ENCODE measurements around the gene BRI3. TPM values are rescaled to one million over a fixed set of nuclear protein-coding genes. Genes with fewer than 3 reads are reported as not detected.
A peak's percentile ranks its signal among the peaks of the same experiment; 100 is the strongest.

Gene BRI3
- total RNA-seq, 1 experiment from 2014 or later = 102 TPM

DNA sequence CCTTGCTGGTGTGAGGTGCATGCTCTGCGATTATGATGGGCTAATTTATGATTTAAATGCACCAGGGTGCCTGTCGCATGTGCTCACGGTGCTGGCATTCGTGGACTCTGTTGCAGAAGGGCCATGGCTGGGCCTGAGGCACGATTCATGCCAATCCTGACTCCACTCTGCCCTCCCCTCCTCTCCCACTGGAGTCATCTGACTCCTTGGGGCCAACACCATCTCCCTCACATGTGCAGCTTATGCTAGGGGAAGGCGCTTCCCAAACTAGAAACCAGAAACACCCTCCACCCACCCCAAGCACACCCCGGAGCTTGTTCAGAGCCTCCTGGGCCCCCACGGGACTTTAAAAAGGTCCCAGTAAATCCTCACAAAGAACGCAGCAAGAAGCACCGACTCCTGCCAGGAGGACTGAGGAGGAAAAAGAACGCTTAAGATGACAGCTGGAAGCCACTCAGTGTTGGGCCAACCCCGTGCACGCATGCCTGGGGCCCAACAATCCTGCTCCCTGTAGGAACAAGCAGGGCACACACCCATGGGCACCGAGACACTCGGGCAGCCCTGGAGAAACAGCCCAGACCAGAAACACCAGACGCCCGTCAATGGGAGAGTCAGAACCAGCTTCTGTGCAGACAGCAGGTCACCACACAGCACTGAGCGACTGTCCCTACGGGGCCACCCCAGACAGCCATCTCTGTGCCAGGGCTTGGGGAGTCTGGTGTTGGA, 14.1 kb downstream of the BRI3 start:
- Histone ChIP-seq H3K4me1 (ENCODE audit: control insufficient read depth in 1 of 2, insufficient read depth in 2 of 2, low read length in 2 of 2) (peaks cover 0 to 12% of the 10 kb centered on the region in 2 experiments; a peak in 2 of 4 replicates), H3K4me2 (ENCODE audit: low read length) (no peak overlapping the region), H4K20me1 (ENCODE audit: insufficient read depth) (no peaks in the 10 kb centered on the region), H3K4me3 (replicated peaks in 1 of 2; ENCODE audit: low read depth in 1 of 2, low read length in 2 of 2) (no peak overlapping the region), H2AFZ (ENCODE audit: low read depth, low read length, poor library complexity, severe bottlenecking) (no peak overlapping the region), H3K9me3 (ENCODE audit: control insufficient read depth in 1 of 2, insufficient read depth in 1 of 2, low read depth in 1 of 2, low read length in 2 of 2) (no peaks in the 10 kb centered on the region), H3K9me2 (ENCODE audit: insufficient read depth) (no peaks in the 10 kb centered on the region), H3K27ac (ENCODE audit: low read depth, low read length) (0 out of 2 replicates have a peak overlapping the region, but pooled peaks have one; percentile 18), H3K79me2 (ENCODE audit: insufficient read depth, low read length) (peaks cover 42% of the 10 kb centered on the region), H3K36me3 (ENCODE audit: control insufficient read depth in 1 of 2, insufficient read depth in 2 of 2, low read length in 2 of 2) (peaks cover 10 to 32% of the 10 kb centered on the region in 2 experiments; a peak in 3 of 4 replicates), H3K27me3 (ENCODE audit: insufficient read depth, low read length) (no peaks in the 10 kb centered on the region), H3K9ac (ENCODE audit: low read length) (no peak overlapping the region)
- TF ChIP-seq POLR2AphosphoS5 (IDR thresholded peaks at IDR 0.05; ENCODE audit: low read depth, low read length) (no peak), ZNF274 (IDR thresholded peaks at IDR 0.05; ENCODE audit: low read depth, low read length) (no peak), YY1 (IDR thresholded peaks at IDR 0.05; ENCODE audit: extremely low read depth, insufficient replicate concordance, low read depth, low read length) (no peak), RAD21 (IDR thresholded peaks at IDR 0.05; ENCODE audit: low read depth) (no peak), CEBPB (IDR thresholded peaks at IDR 0.05; ENCODE audit: low read depth) (no peak), ELF1 (IDR thresholded peaks at IDR 0.05; ENCODE audit: borderline replicate concordance, low read depth) (no peak), EZH2 (IDR thresholded peaks at IDR 0.05) (no peak)
- ATAC-seq = no peak
- intact Hi-C loops (cut with micrococcal nuclease) = loop anchor here (2.0 kb wide), 3 partner anchors 123 to 541 kb away; no protein-coding TSS in a partner anchor
- no peak for DNase-seq (ENCODE audit: low read depth, low spot score)
- CTCF ChIA-PET = no interaction called here
- RAD21 ChIA-PET (ENCODE audit: low non-redundant PET in 1 of 2, low total read pairs in 2 of 2, uncharacterized antibody in 2 of 2, unreplicated experiment in 2 of 2) = interaction anchor here (1.2 to 1.6 kb wide), 2 partner anchors 105 to 106 kb away, joined by 3 to 4 read pairs; partner anchors contain the start of gene BAIAP2L1 (in 1 of the 2)
- no TSS peak for BruUV-seq (replicated peaks)
- POLR2A ChIA-PET = no interaction called here

DNA sequence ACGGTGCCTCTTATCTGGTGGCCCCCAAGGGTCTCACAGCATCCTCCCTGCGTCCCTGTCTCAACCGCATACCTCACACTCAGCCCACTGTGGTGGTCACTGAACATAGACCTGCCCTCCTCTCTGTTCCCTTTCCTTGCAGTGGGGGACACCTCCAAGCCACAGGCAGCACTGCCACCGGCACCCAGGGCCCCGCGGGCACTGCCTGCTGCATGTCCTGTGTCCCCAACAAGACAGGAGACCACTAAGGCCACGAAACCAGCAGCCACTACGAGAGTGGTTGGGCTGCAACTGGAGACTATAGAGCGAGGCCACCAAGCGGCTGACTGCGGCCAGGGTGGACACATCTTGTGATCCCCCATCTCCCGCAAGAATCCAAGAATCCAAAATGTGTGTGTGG, 15.3 kb downstream of the BRI3 start:
- Histone ChIP-seq H3K4me1 (ENCODE audit: control insufficient read depth in 1 of 2, insufficient read depth in 2 of 2, low read length in 2 of 2) (peaks cover 0 to 12% of the 10 kb centered on the region in 2 experiments; a peak in 2 of 4 replicates), H4K20me1 (ENCODE audit: insufficient read depth) (no peaks in the 10 kb centered on the region), H3K79me2 (ENCODE audit: insufficient read depth, low read length) (peaks cover 30% of the 10 kb centered on the region; the same call in 1 of the 2 replicates), H3K4me2 (ENCODE audit: low read length) (no peak overlapping the region), H3K9me2 (ENCODE audit: insufficient read depth) (no peaks in the 10 kb centered on the region), H2AFZ (ENCODE audit: low read depth, low read length, poor library complexity, severe bottlenecking) (no peak overlapping the region), H3K4me3 (replicated peaks in 1 of 2; ENCODE audit: low read depth in 1 of 2, low read length in 2 of 2) (no peak overlapping the region), H3K9me3 (ENCODE audit: control insufficient read depth in 1 of 2, insufficient read depth in 1 of 2, low read depth in 1 of 2, low read length in 2 of 2) (no peaks in the 10 kb centered on the region), H3K27me3 (ENCODE audit: insufficient read depth, low read length) (no peaks in the 10 kb centered on the region), H3K9ac (ENCODE audit: low read length) (no peak overlapping the region), H3K36me3 (ENCODE audit: control insufficient read depth in 1 of 2, insufficient read depth in 2 of 2, low read length in 2 of 2) (peaks cover 10 to 27% of the 10 kb centered on the region in 2 experiments; a peak in 3 of 4 replicates), H3K27ac (ENCODE audit: low read depth, low read length) (no peak overlapping the region)
- ChIA-PET CTCF (no interaction called here), POLR2A (no interaction called here), RAD21 (ENCODE audit: low non-redundant PET in 1 of 2, low total read pairs in 2 of 2, uncharacterized antibody in 2 of 2, unreplicated experiment in 2 of 2) (interaction anchor here (1.2 to 1.6 kb wide), 2 partner anchors 104 to 105 kb away, joined by 3 to 4 read pairs; partner anchors contain the start of gene BAIAP2L1 (in 1 of the 2))
- ATAC-seq (no peak), DNase-seq (ENCODE audit: low read depth, low spot score) (no peak)
- intact Hi-C loops (cut with micrococcal nuclease) = no loop called here
- BruUV-seq (replicated peaks) = no TSS peak
- TF ChIP-seq ZNF274 (IDR thresholded peaks at IDR 0.05; ENCODE audit: low read depth, low read length) = no peak
- no peak for TF ChIP-seq CBX3 (IDR thresholded peaks at IDR 0.05; ENCODE audit: low read depth)
- TF ChIP-seq EZH2 (IDR thresholded peaks at IDR 0.05) = no peak
- no peak for TF ChIP-seq EZH2phosphoT487 (IDR thresholded peaks at IDR 0.05; ENCODE audit: borderline replicate concordance)
- TF ChIP-seq SIN3A (IDR thresholded peaks at IDR 0.05; ENCODE audit: low read depth) = no peak
- TF ChIP-seq, protein P1, sequence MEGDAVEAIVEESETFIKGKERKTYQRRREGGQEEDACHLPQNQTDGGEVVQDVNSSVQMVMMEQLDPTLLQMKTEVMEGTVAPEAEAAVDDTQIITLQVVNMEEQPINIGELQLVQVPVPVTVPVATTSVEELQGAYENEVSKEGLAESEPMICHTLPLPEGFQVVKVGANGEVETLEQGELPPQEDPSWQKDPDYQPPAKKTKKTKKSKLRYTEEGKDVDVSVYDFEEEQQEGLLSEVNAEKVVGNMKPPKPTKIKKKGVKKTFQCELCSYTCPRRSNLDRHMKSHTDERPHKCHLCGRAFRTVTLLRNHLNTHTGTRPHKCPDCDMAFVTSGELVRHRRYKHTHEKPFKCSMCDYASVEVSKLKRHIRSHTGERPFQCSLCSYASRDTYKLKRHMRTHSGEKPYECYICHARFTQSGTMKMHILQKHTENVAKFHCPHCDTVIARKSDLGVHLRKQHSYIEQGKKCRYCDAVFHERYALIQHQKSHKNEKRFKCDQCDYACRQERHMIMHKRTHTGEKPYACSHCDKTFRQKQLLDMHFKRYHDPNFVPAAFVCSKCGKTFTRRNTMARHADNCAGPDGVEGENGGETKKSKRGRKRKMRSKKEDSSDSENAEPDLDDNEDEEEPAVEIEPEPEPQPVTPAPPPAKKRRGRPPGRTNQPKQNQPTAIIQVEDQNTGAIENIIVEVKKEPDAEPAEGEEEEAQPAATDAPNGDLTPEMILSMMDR (IDR thresholded peaks at IDR 0.05 in 2 of 3, conservative IDR thresholded peaks at IDR 0.05 in 1 of 3; ENCODE audit: borderline replicate concordance in 1 of 3, insufficient read depth in 1 of 3, low read depth in 2 of 3, low read length in 2 of 3) = no peak
- TF ChIP-seq YY1 (IDR thresholded peaks at IDR 0.05; ENCODE audit: extremely low read depth, insufficient replicate concordance, low read depth, low read length) = no peak
- TF ChIP-seq CEBPB (IDR thresholded peaks at IDR 0.05; ENCODE audit: low read depth) = no peak
- TF ChIP-seq, protein P2, sequence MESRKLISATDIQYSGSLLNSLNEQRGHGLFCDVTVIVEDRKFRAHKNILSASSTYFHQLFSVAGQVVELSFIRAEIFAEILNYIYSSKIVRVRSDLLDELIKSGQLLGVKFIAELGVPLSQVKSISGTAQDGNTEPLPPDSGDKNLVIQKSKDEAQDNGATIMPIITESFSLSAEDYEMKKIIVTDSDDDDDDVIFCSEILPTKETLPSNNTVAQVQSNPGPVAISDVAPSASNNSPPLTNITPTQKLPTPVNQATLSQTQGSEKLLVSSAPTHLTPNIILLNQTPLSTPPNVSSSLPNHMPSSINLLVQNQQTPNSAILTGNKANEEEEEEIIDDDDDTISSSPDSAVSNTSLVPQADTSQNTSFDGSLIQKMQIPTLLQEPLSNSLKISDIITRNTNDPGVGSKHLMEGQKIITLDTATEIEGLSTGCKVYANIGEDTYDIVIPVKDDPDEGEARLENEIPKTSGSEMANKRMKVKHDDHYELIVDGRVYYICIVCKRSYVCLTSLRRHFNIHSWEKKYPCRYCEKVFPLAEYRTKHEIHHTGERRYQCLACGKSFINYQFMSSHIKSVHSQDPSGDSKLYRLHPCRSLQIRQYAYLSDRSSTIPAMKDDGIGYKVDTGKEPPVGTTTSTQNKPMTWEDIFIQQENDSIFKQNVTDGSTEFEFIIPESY (IDR thresholded peaks at IDR 0.05; ENCODE audit: extremely low read depth, insufficient replicate concordance, low read length) = no peak

Data from HCT116 (cell line).